ENCODE results near the gene CYBRD1.

- TF ChIP-seq CTCF (conservative IDR thresholded peaks at IDR 0.05 in 1 of 2, IDR thresholded peaks at IDR 0.05 in 1 of 2; ENCODE audit: low read depth in 1 of 2, low read length in 2 of 2), result no peak
- no peak for TF ChIP-seq EZH2 (IDR thresholded peaks at IDR 0.05; ENCODE audit: low read length, missing control alignments)
Measured at GRCh38 chr2:171480908-171481307, 41.4 kb upstream of the CYBRD1 start.
